HepG2 (cell line): ENCODE measurements around the gene CLIP2. TPM values are rescaled to one million over a fixed set of nuclear protein-coding genes. Genes with fewer than 3 reads are reported as not detected.
"Not testable (repeated sequence)": the region's sequence is repeated elsewhere in the genome, so short reads cannot be mapped to it uniquely, and the experiment has no call there.

Experiments used
- ATAC-seq: fragments of 200-7000 bp; cut with Tn5 transposase; 3 replicates; pipeline ENCODE4 v1.9.1; 2020; ENCODE audit warnings: mild to moderate bottlenecking, moderate library complexity
- BruUV-seq: library from RNA; stranded (reverse); fragments of 400-500 nt; replicated peaks from 2 replicates; lab custom pipeline; 2021; lab: Mats Ljungman, UMichigan
- CTCF ChIA-PET: fragments of 300-600 bp; formaldehyde crosslinking; extraction: SDS; loops from one replicate; lab custom pipeline; 2021; ENCODE audit warnings: low total read pairs, inconsistent platforms, low intra/inter-chr PET ratio; lab: Yijun Ruan, JAX
- POLR2A ChIA-PET: fragments of 350-600 bp; sonication (Branson Sonifier 250); formaldehyde crosslinking; loops from one replicate; lab custom pipeline; 2020; ENCODE audit warnings: antibody characterized with exemption, inconsistent platforms; lab: Yijun Ruan, JAX
- DNase-seq: peaks from one replicate; pipeline ENCODE4 v3.0.0-alpha.2; 2015; ENCODE audit warnings: low spot score
- FAIRE-seq: peaks from 3 replicates; lab custom pipeline; 2011; peaks lifted over from hg19 to GRCh38; lab: Jason Lieb, UNC
- H2AFZ ChIP-seq: one replicate; pipeline ENCODE4 v1.6.1; 2011; ENCODE audit warnings: low read length, inconsistent platforms
- H3K27ac ChIP-seq: fragments of 300-600 bp; 3 replicates; pipeline ENCODE4 v1.8.0; 2011; ENCODE audit warnings: mixed run types, mild to moderate bottlenecking, mixed read lengths, low read length, inconsistent platforms; ENCODE audit not compliant: insufficient read depth; ENCODE audit errors: extremely low read length
- H3K27me3 ChIP-seq, 2 experiments: fragments of 200-600 bp in 1 of 2; 2 replicates in 1 of 2; 3 replicates in 1 of 2; pipeline versions ENCODE4 v1.6.0 to v1.8.0; 2011; ENCODE audit warnings: low read length in 2 of 2, mild to moderate bottlenecking in 2 of 2, moderate library complexity in 2 of 2, inconsistent platforms in 1 of 2; ENCODE audit not compliant: insufficient read depth in 2 of 2, control insufficient read depth in 1 of 2
- H3K36me3 ChIP-seq, 2 experiments: fragments of 200-600 bp in 1 of 2; replicated peaks in 1 of 2; 2 replicates in 1 of 2; 3 replicates in 1 of 2; pipeline versions ENCODE4 v1.5.1 to v1.8.0; 2011; ENCODE audit warnings: low read length in 2 of 2, inconsistent platforms in 1 of 2; ENCODE audit not compliant: insufficient read depth in 2 of 2, control insufficient read depth in 1 of 2
- H3K4me1 ChIP-seq: 2 replicates; pipeline ENCODE4 v1.5.1; 2012; ENCODE audit warnings: low read length, inconsistent platforms; ENCODE audit not compliant: insufficient read depth
- H3K4me2 ChIP-seq: 2 replicates; pipeline ENCODE4 v1.6.0; 2011; ENCODE audit warnings: low read depth, low read length, inconsistent platforms
- H3K4me3 ChIP-seq, 3 experiments: fragments of 200-600 bp in 1 of 3; sonication (generic), shearing (Covaris generic) in 1 of 3; replicated peaks in 1 of 3; 2 replicates each; pipeline ENCODE4 v1.5.1; 2011 to 2016; ENCODE audit warnings: low read length in 3 of 3, inconsistent platforms in 2 of 3, low read depth in 2 of 3, mild to moderate bottlenecking in 2 of 3, control low read depth in 1 of 3, mixed read lengths in 1 of 3; ENCODE audit not compliant: insufficient read depth in 1 of 3
- H3K79me2 ChIP-seq: one replicate; pipeline ENCODE4 v1.6.1; 2011; ENCODE audit warnings: low read length, inconsistent platforms; ENCODE audit not compliant: insufficient read depth
- H3K9ac ChIP-seq: 2 replicates; pipeline ENCODE4 v1.6.0; 2011; ENCODE audit warnings: mild to moderate bottlenecking, low read depth, low read length, inconsistent platforms; ENCODE audit not compliant: insufficient read depth
- H3K9me3 ChIP-seq: 2 replicates; pipeline ENCODE4 v1.5.1; 2012; ENCODE audit warnings: mild to moderate bottlenecking, low read length
- H4K20me1 ChIP-seq: 2 replicates; pipeline ENCODE4 v1.6.0; 2011; ENCODE audit warnings: inconsistent platforms, mild to moderate bottlenecking, low read length, moderate library complexity; ENCODE audit not compliant: insufficient read depth
- RFX5 ChIP-seq: IDR thresholded peaks from 2 replicates; pipeline ENCODE4 v1.6.1; 2011; ENCODE audit warnings: low read depth, low read length, improper control_type of control experiment
- WGBS: methylation state at CpG from one replicate; pipeline ENCODE4 v1.1.6; 2017; ENCODE audit warnings: low lambda C conversion rate; 5-methylcytosine and 5-hydroxymethylcytosine counted together
- in situ Hi-C: cut with HindIII; loops from 2 replicates; pipeline ENCODE4 v1.10.0; 2017; ENCODE audit warnings: low pct_unique_long_range_greater_than_20kb; ENCODE audit not compliant: extremely low pct_ligation_motif_present
- intact Hi-C: fragments of 100-400 bp; cut with micrococcal nuclease; formaldehyde crosslinking; loops from one replicate; pipeline ENCODE4 v1.10.0; 2022; ENCODE audit not compliant: unreplicated experiment
- polyA plus RNA-seq, 8 experiments: library from polyadenylated mRNA; depleted of rRNA in 3 of 8; stranded (reverse) in 7 of 8; unstranded in 1 of 8; fragments of >200 nt; fragmentation: Illumina TruSeq in 4 of 8; extraction: Trizol in 4 of 8; gene quantifications; 2 replicates each; pipeline versions ENCODE4 v1.2.1 to v1.2.3, GENCODE V29; 2011 to 2016; ENCODE audit warnings: low read depth in 4 of 8, missing spikeins in 1 of 8, mixed read lengths in 1 of 8; ENCODE audit not compliant: insufficient read depth in 1 of 8
- total RNA-seq, 5 experiments: library from RNA; depleted of rRNA; stranded (reverse); fragments of >200 nt; fragmentation: Illumina TruSeq; extraction: Trizol; gene quantifications; 2 replicates each; pipeline ENCODE4 v1.2.3, GENCODE V29; 2016; ENCODE audit warnings: low read depth in 1 of 5
- TF ChIP-seq, protein P1 (sequence below): sonication (generic); formaldehyde crosslinking; IDR thresholded peaks from 2 replicates; pipeline ENCODE4 v1.5.0; 2020; ENCODE audit warnings: mild to moderate bottlenecking, missing genetic modification reagents

Gene CLIP2
- total and polyA plus RNA-seq, 2 of the 13 experiments (the other 11 are each of a cell fraction or from before 2014, with no cell fraction given) = 6.5 to 17.4 TPM

- TF ChIP-seq, protein P1, sequence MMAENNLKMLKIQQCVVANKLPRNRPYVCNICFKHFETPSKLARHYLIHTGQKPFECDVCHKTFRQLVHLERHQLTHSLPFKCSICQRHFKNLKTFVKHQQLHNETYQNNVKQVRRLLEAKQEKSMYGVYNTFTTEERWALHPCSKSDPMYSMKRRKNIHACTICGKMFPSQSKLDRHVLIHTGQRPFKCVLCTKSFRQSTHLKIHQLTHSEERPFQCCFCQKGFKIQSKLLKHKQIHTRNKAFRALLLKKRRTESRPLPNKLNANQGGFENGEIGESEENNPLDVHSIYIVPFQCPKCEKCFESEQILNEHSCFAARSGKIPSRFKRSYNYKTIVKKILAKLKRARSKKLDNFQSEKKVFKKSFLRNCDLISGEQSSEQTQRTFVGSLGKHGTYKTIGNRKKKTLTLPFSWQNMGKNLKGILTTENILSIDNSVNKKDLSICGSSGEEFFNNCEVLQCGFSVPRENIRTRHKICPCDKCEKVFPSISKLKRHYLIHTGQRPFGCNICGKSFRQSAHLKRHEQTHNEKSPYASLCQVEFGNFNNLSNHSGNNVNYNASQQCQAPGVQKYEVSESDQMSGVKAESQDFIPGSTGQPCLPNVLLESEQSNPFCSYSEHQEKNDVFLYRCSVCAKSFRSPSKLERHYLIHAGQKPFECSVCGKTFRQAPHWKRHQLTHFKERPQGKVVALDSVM (CRISPR knock-in tag) = peak; percentile 65; the same call in 1 of the 2 replicates
- TF ChIP-seq RFX5 = no peak
- no peaks in the 10 kb centered on the region for H4K20me1 ChIP-seq
- H3K4me2 ChIP-seq = no peak overlapping the region
- 64% methylated on average over 3 of the region's 3 CpGs for WGBS
- H3K9ac ChIP-seq = no peak overlapping the region
- FAIRE-seq = no peak
- CTCF ChIA-PET = interaction anchor here (0.5 to 1.2 kb wide), 2 partner anchors 68 to 133 kb away, joined by 3 to 4 read pairs; no protein-coding TSS in a partner anchor
- ATAC-seq = no peak; the same call in 2 of the 3 replicates
- H3K79me2 ChIP-seq = no peaks in the 10 kb centered on the region
- no peak for DNase-seq
- no peaks in the 10 kb centered on the region for H3K27me3 ChIP-seq
- in situ Hi-C loops = no loop called here
- H3K27ac ChIP-seq = no peak overlapping the region
- no TSS peak for BruUV-seq
- peaks cover 6% of the 10 kb centered on the region; the same call in 1 of the 2 replicates for H3K4me1 ChIP-seq
- H3K9me3 ChIP-seq = no peaks in the 10 kb centered on the region
- no peaks in the 10 kb centered on the region for H3K36me3 ChIP-seq
- POLR2A ChIA-PET = no interaction called here
- H2AFZ ChIP-seq = no peak overlapping the region
- intact Hi-C loops = no loop called here
- H3K4me3 ChIP-seq = no peak overlapping the region
Observed at GRCh38 chr7:74412603-74413002, 123.4 kb downstream of the CLIP2 start.

GRCh38 chr7:74414595-74415333 is 125.6 kb downstream of the CLIP2 start:
- in situ Hi-C loops = not testable (repeated sequence)

More at GRCh38 chr7:74414595-74415333, 125.6 kb downstream of the CLIP2 start:
- H2AFZ ChIP-seq, BruUV-seq, intact Hi-C loops, H3K4me2 ChIP-seq, POLR2A ChIA-PET, H4K20me1 ChIP-seq, CTCF ChIA-PET, H3K4me3 ChIP-seq, H3K36me3 ChIP-seq, H3K9ac ChIP-seq, FAIRE-seq, H3K27ac ChIP-seq, DNase-seq, H3K27me3 ChIP-seq, H3K79me2 ChIP-seq, H3K9me3 ChIP-seq, ATAC-seq: not testable (repeated sequence)
- H3K4me1 ChIP-seq = peaks cover 19% of the 10 kb centered on the region
- no CpG with 5 or more reads among the region's 7 CpGs for WGBS
